Measurements from ENCODE around the gene RAB3C.
"Not testable (repeated sequence)": the region's sequence is repeated elsewhere in the genome, so short reads cannot be mapped to it uniquely, and the experiment has no call there.

RAB3C gene, protein sequence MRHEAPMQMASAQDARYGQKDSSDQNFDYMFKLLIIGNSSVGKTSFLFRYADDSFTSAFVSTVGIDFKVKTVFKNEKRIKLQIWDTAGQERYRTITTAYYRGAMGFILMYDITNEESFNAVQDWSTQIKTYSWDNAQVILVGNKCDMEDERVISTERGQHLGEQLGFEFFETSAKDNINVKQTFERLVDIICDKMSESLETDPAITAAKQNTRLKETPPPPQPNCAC

DNA sequence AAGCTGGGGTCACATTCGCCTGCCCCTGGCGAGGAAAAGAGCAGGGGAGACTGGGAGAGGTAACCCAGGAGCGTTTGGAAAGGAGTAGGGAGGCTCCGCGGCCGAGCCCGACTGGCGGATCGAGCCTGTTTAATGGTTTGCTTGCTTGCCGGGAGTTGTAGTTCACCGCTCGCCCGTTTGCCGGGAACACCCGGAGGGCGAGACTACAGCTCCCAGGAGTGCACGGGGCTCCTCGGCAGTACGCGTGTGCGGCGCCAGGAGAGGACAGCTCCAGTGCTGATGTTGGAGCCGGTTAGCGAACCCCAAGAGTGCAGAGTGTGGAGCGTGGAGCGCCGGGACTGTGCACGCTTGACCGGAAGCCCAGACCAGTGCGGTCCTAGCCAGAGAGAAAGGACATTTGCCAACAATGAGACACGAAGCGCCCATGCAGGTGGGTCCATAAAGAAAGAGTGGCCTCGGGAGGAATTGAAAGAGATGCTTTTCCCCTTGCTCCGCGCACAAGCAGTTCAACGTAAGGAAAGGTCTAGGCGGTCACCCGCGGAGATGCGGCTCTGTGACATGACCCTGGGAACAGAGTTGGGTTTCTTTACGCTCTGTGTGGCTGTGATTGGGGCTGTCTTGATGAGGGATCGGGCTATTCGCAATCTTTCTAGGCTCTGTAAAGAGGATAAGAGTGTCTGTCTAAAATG lies at the start of gene RAB3C:
RAB3C (plus strand) TSS at position 273 of the 689 bp plus-strand sequence; CDS start at position 407, 134 bp downstream.
- DNase-seq (ENCODE audit: low read depth), result peak; percentile 90

DNA sequence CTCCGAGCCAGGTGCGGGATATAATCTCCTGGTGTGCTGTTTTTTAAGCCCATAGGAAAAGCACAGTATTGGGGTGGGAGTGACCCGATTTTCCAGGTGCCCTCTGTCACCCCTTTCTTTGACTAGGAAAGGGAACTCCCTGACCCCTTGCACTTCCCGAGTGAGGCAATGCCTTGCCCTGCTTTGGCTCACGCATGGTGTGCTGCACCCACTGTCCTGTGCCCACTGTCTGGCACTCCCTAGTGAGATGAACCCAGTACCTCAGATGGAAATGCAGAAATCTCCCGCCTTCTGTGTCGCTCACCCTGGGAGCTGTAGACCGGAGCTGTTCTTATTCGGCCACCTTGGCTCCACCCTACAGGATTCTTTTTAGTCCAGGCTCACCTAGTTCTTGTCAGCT lies 40.9 kb upstream of the RAB3C start:
- DNase-seq (ENCODE audit: low read depth), result not testable (repeated sequence)

- no peak for DNase-seq (ENCODE audit: low read depth)
Observed at GRCh38 chr5:58542709-58543108, 40.2 kb upstream of the RAB3C start.

DNA sequence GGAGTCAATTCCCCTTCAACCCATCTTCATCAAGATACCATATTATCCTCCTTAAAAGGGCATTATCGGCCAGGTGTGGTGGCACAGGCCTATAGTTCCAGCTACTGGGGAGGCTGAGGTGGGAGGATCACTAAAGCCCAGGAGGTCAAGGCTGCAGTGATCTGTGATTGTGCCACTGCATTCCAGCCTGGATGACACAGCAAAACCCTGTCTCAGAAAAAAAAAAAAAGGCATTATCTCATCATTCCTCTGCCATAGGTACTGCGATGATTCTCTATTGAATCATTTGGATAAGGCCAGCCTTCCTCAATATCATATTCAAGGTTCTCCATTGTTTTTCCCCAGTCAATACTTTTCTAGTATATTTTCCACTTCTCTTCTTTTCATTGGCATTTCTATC lies 39.2 kb upstream of the RAB3C start:
- peak; percentile 42 for DNase-seq (ENCODE audit: low read depth)

GRCh38 chr5:58544195-58544594 lies 38.7 kb upstream of the RAB3C start:
- DNase-seq (ENCODE audit: low read depth), result no peak

DNA sequence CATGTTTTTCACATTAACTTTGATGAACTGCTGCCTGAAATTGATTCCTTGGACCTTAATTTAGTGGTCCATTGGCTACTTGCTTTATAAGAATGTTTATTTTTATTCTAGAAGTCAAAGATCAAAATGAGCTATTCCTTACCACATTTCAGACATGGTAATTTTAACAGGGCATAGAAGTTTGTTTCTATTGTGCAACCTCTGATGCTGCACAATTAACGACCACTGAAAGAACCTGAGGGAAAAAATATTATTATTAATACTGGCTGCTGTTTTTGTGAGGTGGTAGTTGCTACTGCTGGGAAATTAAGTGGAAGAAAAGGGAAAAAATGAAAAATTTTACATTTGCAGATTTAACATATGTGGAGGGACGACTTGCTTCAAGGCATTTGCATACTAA lies 37.9 kb upstream of the RAB3C start:
- DNase-seq (ENCODE audit: low read depth), result no peak

GRCh38 chr5:58545912-58546311 lies 37.0 kb upstream of the RAB3C start:
- peak; percentile 18 for DNase-seq (ENCODE audit: low read depth)

DNA sequence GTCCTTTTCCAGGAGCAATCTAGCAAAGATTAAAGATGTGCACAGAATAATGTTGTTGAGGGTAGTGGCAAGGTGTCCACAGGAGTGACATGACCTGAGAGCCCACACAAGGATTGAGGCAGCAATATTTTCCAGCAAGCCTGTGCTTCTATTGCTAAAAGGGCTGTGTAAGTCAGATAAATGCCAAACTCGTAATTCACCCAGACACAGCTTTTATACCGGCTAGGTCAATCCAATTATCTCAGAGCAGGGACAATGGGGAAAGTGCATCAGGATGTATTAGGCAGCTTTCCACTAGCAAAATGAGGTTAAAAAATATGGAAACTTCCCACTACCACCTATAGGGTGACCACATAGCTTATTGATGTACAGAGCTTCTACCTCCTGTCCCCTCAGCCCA lies 34.8 kb upstream of the RAB3C start:
- no peak for DNase-seq (ENCODE audit: low read depth)

- DNase-seq (ENCODE audit: low read depth), result no peak
Observed at GRCh38 chr5:58551492-58551891, 31.4 kb upstream of the RAB3C start.

DNA sequence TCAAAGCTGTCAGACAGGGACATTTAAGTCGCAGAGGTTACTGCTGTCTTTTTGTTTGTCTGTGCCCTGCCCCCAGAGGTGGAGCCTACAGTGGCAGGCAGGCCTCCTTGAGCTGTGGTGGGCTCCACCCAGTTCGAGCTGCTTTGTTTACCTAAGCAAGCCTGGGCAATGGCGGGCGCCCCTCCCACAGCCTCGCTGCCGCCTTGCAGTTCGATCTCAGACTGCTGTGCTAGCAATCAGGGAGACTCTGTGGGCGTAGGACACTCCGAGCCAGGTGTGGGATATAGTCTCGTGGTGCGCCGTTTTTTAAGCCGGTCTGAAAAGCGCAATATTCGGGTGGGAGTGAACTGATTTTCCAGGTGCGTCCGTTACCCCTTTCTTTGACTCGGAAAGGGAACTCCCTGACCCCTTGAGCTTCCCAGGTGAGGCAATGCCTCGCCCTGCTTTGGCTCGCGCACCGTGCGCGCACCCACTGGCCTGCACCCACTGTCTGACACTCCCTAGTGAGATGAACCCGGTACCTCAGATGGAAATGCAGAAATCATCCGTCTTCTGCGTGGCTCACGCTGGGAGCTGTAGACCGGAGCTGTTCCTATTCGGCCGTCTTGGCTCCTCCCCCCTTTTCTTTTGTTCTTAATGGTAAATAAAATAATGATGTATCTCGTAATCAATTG lies 25.1 kb upstream of the RAB3C start:
- not testable (repeated sequence) for DNase-seq (ENCODE audit: low read depth)

GRCh38 chr5:58563016-58563700 lies 19.7 kb upstream of the RAB3C start:
- not testable (repeated sequence) for DNase-seq (ENCODE audit: low read depth)

GRCh38 chr5:58564043-58564832 lies 18.6 kb upstream of the RAB3C start:
- not testable (repeated sequence) for DNase-seq (ENCODE audit: low read depth)

DNA sequence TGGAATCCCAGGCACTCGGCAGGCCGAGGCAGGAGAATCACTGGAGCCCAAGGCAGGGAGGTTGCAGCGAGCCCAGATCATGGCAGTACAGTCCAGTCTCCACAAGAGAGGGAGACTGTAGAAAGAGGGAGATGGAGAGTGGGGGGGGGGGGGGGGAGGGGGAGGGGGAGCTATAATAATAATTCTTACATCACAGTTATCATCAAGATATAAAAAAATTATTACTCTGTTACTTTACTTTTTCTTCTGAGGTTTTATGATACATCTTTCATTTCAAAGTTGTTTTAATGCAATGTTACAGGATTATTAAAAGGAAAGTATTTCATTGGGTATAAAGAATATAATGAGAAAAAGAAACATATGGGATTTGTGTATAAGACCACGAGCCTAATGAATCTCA lies 17.8 kb upstream of the RAB3C start:
- no peak for DNase-seq (ENCODE audit: low read depth)

GRCh38 chr5:58571501-58571900 lies 11.4 kb upstream of the RAB3C start:
- no peak for DNase-seq (ENCODE audit: low read depth)

GRCh38 chr5:58572973-58573372 lies 9.9 kb upstream of the RAB3C start:
- DNase-seq (ENCODE audit: low read depth), result not testable (repeated sequence)

DNA sequence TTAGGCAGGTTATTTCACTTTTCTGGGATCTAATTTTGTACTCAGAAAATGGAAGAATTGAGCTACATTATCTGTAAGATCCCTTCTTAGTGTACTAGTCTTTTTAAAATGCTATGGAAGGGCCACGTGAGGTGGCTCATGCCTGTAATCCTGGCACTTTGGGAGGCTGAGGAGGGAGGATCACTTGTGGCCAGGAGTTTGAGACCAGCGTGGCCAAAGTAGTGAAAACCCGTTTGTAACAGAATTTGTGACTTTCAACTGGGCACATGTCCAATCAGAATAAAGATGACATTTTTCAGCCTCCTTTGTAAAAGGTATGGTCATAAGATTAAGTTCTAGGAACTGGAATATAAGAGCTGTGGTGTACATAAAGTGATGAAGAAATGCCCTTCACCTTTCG lies 3.1 kb upstream of the RAB3C start:
- DNase-seq (ENCODE audit: low read depth), result no peak

- DNase-seq (ENCODE audit: low read depth), result no peak
Observed at GRCh38 chr5:58582019-58582802, 664 bp upstream of the RAB3C start.

- no peak for DNase-seq (ENCODE audit: low read depth)
Observed at GRCh38 chr5:58595952-58596351, 13.1 kb downstream of the RAB3C start.

DNA sequence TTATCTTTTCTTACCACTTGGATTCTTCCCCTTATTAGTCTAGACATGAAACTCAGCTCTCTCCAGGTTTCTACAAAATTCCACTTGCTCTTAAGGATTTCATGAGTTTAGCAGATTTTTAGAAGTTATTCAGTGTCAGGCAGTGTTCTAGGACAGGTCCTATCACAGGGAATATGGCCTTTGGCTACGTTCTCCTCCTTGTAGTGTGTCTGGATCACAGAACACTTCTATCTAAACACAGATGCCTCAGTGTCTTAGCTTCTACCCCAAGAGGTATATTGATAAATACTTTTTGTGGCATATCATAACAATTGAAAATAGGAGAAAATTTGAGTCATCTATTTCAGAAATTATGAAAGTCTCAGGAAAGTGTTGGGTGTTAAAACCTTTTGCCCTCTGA lies 15.6 kb downstream of the RAB3C start:
- no peak for DNase-seq (ENCODE audit: low read depth)

GRCh38 chr5:58599217-58599616 lies 16.3 kb downstream of the RAB3C start:
- no peak for DNase-seq (ENCODE audit: low read depth)

- DNase-seq (ENCODE audit: low read depth), result not testable (repeated sequence)
Observed at GRCh38 chr5:58600613-58601012, 17.7 kb downstream of the RAB3C start.

Data from ELR (cell line).